ENCODE measurements around the gene TTI1. TPM values are rescaled to one million over a fixed set of nuclear protein-coding genes. Genes with fewer than 3 reads are reported as not detected.

The TTI1 gene
- total and polyA plus RNA-seq, 2 donors (not counting 1 experiment from before 2014, with no cell fraction given): 13.9 to 33.9 TPM

DNA sequence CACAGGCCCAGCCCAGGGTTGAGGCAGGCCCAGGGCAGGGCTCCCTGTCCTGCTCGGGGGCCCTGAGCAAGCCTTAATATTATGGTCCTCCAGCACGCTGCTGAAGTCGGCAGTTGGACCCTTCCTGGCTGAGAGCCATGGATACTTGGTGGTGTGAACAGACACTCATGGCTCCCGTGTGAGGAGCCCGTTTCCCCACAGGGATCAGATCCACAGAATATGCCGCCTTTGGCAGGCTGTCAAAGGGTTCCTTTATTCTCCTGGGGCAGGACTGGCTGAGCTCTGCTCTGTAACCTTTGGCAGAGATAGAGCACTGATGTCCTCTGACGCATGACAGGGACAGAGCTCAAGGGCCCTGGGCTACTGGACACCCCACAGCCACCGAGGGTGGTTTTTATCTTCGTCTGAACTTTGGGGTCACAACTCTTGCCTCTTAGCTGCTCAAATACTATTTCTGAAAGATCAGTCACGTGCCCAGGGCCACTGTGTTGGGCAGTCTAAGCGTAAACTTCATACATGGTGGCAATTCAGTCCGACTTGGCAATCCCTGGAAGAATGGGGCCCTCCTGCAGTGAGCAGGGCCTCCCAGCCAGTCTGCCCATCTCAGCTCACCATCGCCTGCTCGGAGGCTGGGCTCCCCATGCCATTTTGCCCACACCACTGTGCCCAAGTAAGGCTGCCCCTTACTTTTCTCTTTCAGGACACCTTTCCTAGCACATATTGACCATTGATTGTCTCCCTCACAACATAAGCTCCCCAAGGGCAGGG is 49.1 kb downstream of the TTI1 start:
- Histone ChIP-seq H3K9ac (ENCODE audit: low read length) (no peak overlapping the region), H3K79me2 (ENCODE audit: control insufficient read depth, insufficient read depth, low read length) (no peaks in the 10 kb centered on the region), H3K4me3 (ENCODE audit: control extremely low read depth in 1 of 5, extremely low read depth in 1 of 5, insufficient read depth in 1 of 5, low read depth in 2 of 5, low read length in 4 of 5) (no peak overlapping the region), H2AFZ (ENCODE audit: insufficient read depth, low read depth, low read length, poor library complexity, severe bottlenecking) (no peak overlapping the region), H3K36me3 (replicated peaks in 1 of 2; ENCODE audit: control extremely low read depth in 1 of 2, control insufficient read depth in 1 of 2, extremely low read depth in 1 of 2, insufficient read depth in 2 of 2, low read length in 1 of 2) (peaks cover 2 to 44% of the 10 kb centered on the region in 2 experiments), H3K9me3 (ENCODE audit: control extremely low read depth in 1 of 3, control insufficient read depth in 2 of 3, insufficient read depth in 1 of 3, low read length in 2 of 3) (no peaks in the 10 kb centered on the region), H3K4me2 (replicated peaks; ENCODE audit: low read depth, low read length, poor library complexity, severe bottlenecking) (no peak overlapping the region), H3K27ac (ENCODE audit: low read length in 2 of 2) (no peak overlapping the region), H3K27me3 (replicated peaks in 1 of 4; ENCODE audit: control extremely low read depth in 1 of 4, control insufficient read depth in 3 of 4, insufficient read depth in 4 of 4, low read length in 3 of 4) (no peaks in the 10 kb centered on the region), H3K4me1 (ENCODE audit: control insufficient read depth in 2 of 2, insufficient read depth in 2 of 2, low read length in 2 of 2) (no peaks in the 10 kb centered on the region), H4K20me1 (ENCODE audit: control insufficient read depth, insufficient read depth, low read length, poor library complexity, severe bottlenecking) (no peaks in the 10 kb centered on the region)
- Mint-ChIP-seq H3K4me3 (no peak overlapping the region), H3K4me1 (no peaks in the 10 kb centered on the region), H3K27ac (no peak overlapping the region), H3K27me3 (no peaks in the 10 kb centered on the region), H3K9me3 (ENCODE audit: insufficient read depth) (no peaks in the 10 kb centered on the region)
- intact Hi-C loops (cut with micrococcal nuclease): no loop called here
- POLR2A ChIA-PET: no interaction called here
- ATAC-seq (ENCODE audit: low read depth) (no peak), DNase-seq (no peak)
- CTCF ChIA-PET: interaction anchor here (1.0 kb wide), 1 partner anchor 8 kb away, joined by 3 read pairs; no protein-coding TSS in a partner anchor
- no peak for TF ChIP-seq EZH2 (IDR thresholded peaks at IDR 0.05; ENCODE audit: borderline replicate concordance, insufficient read depth, low read depth, low read length, poor library complexity, severe bottlenecking)
- TF ChIP-seq CTCF (IDR thresholded peaks at IDR 0.05): no peak
- 96% methylated on average over 12 of the region's 14 CpGs for WGBS (ENCODE audit: insufficient coverage)

GRCh38 chr20:37983286-37983685 is 50.0 kb downstream of the TTI1 start:
- Histone ChIP-seq H3K9me3 (ENCODE audit: control extremely low read depth in 1 of 3, control insufficient read depth in 2 of 3, insufficient read depth in 1 of 3, low read length in 2 of 3) (no peaks in the 10 kb centered on the region), H3K27me3 (replicated peaks in 1 of 4; ENCODE audit: control extremely low read depth in 1 of 4, control insufficient read depth in 3 of 4, insufficient read depth in 4 of 4, low read length in 3 of 4) (no peaks in the 10 kb centered on the region), H3K4me2 (replicated peaks; ENCODE audit: low read depth, low read length, poor library complexity, severe bottlenecking) (no peak overlapping the region), H2AFZ (ENCODE audit: insufficient read depth, low read depth, low read length, poor library complexity, severe bottlenecking) (no peak overlapping the region), H4K20me1 (ENCODE audit: control insufficient read depth, insufficient read depth, low read length, poor library complexity, severe bottlenecking) (no peaks in the 10 kb centered on the region), H3K4me1 (ENCODE audit: control insufficient read depth in 2 of 2, insufficient read depth in 2 of 2, low read length in 2 of 2) (no peaks in the 10 kb centered on the region), H3K27ac (ENCODE audit: low read length in 2 of 2) (no peak overlapping the region), H3K36me3 (replicated peaks in 1 of 2; ENCODE audit: control extremely low read depth in 1 of 2, control insufficient read depth in 1 of 2, extremely low read depth in 1 of 2, insufficient read depth in 2 of 2, low read length in 1 of 2) (peaks cover 2 to 35% of the 10 kb centered on the region in 2 experiments), H3K9ac (ENCODE audit: low read length) (no peak overlapping the region), H3K79me2 (ENCODE audit: control insufficient read depth, insufficient read depth, low read length) (no peaks in the 10 kb centered on the region), H3K4me3 (ENCODE audit: control extremely low read depth in 1 of 5, extremely low read depth in 1 of 5, insufficient read depth in 1 of 5, low read depth in 2 of 5, low read length in 4 of 5) (no peak overlapping the region)
- TF ChIP-seq EZH2 (IDR thresholded peaks at IDR 0.05; ENCODE audit: borderline replicate concordance, insufficient read depth, low read depth, low read length, poor library complexity, severe bottlenecking) (no peak), CTCF (IDR thresholded peaks at IDR 0.05) (no peak)
- no peaks in the 10 kb centered on the region for H3K4me1 Mint-ChIP-seq
- DNase-seq: no peak
- 91% methylated on average over 12 of the region's 13 CpGs for WGBS (ENCODE audit: insufficient coverage)
- no peak overlapping the region for H3K4me3 Mint-ChIP-seq
- ATAC-seq (ENCODE audit: low read depth): no peak
- no peak overlapping the region for H3K27ac Mint-ChIP-seq
- intact Hi-C loops (cut with micrococcal nuclease): no loop called here
- no peaks in the 10 kb centered on the region for H3K9me3 Mint-ChIP-seq (ENCODE audit: insufficient read depth)
- ChIA-PET CTCF (interaction anchor here (1.0 to 1.1 kb wide), 3 partner anchors 9 to 419 kb away, joined by 3 to 5 read pairs (median 3); no protein-coding TSS in a partner anchor), POLR2A (no interaction called here)
- H3K27me3 Mint-ChIP-seq: no peaks in the 10 kb centered on the region

All from B cell (primary cell).